ENCODE results near the gene PLA2G4A. TPM values are rescaled to one million over a fixed set of nuclear protein-coding genes. Genes with fewer than 3 reads are reported as not detected.

Gene PLA2G4A
- polyA plus RNA-seq, 1 of the 3 experiments (the other 2 are of a cell fraction), result 0.26 TPM

GRCh38 chr1:186965847-186966246 is 137.1 kb downstream of the PLA2G4A start:
- no peak overlapping the region for H2AFZ ChIP-seq (ENCODE audit: low read depth)
- no peaks in the 10 kb centered on the region for H3K27me3 ChIP-seq (ENCODE audit: insufficient read depth)
- H3K27ac ChIP-seq (ENCODE audit: low read depth in 2 of 2, low read length in 1 of 2), result no peak overlapping the region
- H3K9ac ChIP-seq, result no peak overlapping the region
- peaks cover 0 to 4% of the 10 kb centered on the region in 2 experiments for H3K36me3 ChIP-seq (replicated peaks in 1 of 2; ENCODE audit: control insufficient read depth in 1 of 2, insufficient read depth in 2 of 2, low read length in 1 of 2)
- no peaks in the 10 kb centered on the region for H4K20me1 ChIP-seq (ENCODE audit: insufficient read depth)
- H3K9me2 ChIP-seq, result no peaks in the 10 kb centered on the region
- TF ChIP-seq JUND (IDR thresholded peaks at IDR 0.05) (no peak), RXRA (IDR thresholded peaks at IDR 0.05; ENCODE audit: borderline replicate concordance, low read depth) (no peak), IRF3 (IDR thresholded peaks at IDR 0.05; ENCODE audit: low read depth, low read length) (no peak), TCF12 (IDR thresholded peaks at IDR 0.05) (no peak), MEF2A (IDR thresholded peaks at IDR 0.05; ENCODE audit: borderline replicate concordance, low read depth) (no peak), SMC3 (IDR thresholded peaks at IDR 0.05; ENCODE audit: low read depth, low read length) (no peak), TEAD4 (IDR thresholded peaks at IDR 0.05; ENCODE audit: borderline replicate concordance, insufficient read depth) (no peak), USF2 (IDR thresholded peaks at IDR 0.05; ENCODE audit: borderline replicate concordance, low read depth, low read length) (no peak), USF1 (IDR thresholded peaks at IDR 0.05; ENCODE audit: borderline replicate concordance, low read depth) (no peak), NRF1 (IDR thresholded peaks at IDR 0.05; ENCODE audit: low read depth, low read length) (no peak), YY1 (IDR thresholded peaks at IDR 0.05; ENCODE audit: low read depth) (no peak), SIN3A (IDR thresholded peaks at IDR 0.05; ENCODE audit: borderline replicate concordance, low read depth, low read length) (no peak), NFIC (IDR thresholded peaks at IDR 0.05; ENCODE audit: borderline replicate concordance) (no peak), PBX3 (IDR thresholded peaks at IDR 0.05) (no peak), RAD21 (IDR thresholded peaks at IDR 0.05; ENCODE audit: low read length) (no peak), ZBTB33 (IDR thresholded peaks at IDR 0.05; ENCODE audit: borderline replicate concordance, low read depth) (no peak), RFX5 (IDR thresholded peaks at IDR 0.05; ENCODE audit: low read length) (no peak)
- peaks cover 12% of the 10 kb centered on the region for H3F3A ChIP-seq (replicated peaks; ENCODE audit: insufficient read depth)
- peaks cover 0 to 5% of the 10 kb centered on the region in 2 experiments; a peak in 2 of 4 replicates for H3K4me1 ChIP-seq (ENCODE audit: control insufficient read depth in 1 of 2, insufficient read depth in 2 of 2, low read depth in 1 of 2, low read length in 1 of 2)
- H3K9me3 ChIP-seq, result no peaks in the 10 kb centered on the region
- H3K4me2 ChIP-seq, result no peak overlapping the region
- ChIA-PET CTCF (no interaction called here), POLR2A (no interaction called here)
- DNase-seq, result no peak
- no peak overlapping the region for H3K4me3 ChIP-seq (ENCODE audit: low read depth in 2 of 2, low read length in 1 of 2)
- H3K79me2 ChIP-seq (ENCODE audit: insufficient read depth), result no peaks in the 10 kb centered on the region
